ENCODE data around the gene ALG5.

DNA sequence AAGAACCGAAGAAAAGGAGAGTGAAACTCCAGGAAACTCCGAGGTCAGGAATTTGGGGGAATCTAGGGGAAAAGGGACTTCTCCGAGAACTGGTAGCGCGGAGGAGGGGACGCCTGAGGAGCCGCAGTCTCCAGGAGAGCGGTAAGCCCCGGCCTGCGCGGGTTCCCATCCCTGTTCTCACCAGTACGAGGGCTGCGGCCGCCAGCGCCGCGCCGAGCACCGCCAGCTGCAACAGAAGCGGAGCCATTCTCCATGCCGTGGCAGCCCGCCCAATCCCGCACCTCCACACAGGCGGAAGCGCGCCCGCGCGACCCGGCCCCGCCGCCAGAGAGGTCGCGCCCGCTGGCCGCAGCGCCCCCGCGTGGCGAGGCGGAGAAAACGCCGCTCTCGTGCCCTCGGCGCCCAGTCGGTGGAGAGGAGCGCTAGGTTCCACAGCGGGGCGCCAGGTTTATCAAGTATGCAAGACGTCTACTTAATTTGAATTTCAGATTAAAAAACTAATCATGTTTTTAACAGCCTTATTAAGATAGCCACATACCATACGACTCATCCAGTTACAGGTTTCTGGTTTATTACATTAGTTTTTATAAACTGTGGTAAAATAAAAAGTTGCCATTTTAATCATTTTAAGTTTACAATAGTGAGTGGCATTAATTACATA is at the start of gene ALG5:
- TF ChIP-seq, protein P1, sequence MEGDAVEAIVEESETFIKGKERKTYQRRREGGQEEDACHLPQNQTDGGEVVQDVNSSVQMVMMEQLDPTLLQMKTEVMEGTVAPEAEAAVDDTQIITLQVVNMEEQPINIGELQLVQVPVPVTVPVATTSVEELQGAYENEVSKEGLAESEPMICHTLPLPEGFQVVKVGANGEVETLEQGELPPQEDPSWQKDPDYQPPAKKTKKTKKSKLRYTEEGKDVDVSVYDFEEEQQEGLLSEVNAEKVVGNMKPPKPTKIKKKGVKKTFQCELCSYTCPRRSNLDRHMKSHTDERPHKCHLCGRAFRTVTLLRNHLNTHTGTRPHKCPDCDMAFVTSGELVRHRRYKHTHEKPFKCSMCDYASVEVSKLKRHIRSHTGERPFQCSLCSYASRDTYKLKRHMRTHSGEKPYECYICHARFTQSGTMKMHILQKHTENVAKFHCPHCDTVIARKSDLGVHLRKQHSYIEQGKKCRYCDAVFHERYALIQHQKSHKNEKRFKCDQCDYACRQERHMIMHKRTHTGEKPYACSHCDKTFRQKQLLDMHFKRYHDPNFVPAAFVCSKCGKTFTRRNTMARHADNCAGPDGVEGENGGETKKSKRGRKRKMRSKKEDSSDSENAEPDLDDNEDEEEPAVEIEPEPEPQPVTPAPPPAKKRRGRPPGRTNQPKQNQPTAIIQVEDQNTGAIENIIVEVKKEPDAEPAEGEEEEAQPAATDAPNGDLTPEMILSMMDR (IDR thresholded peaks at IDR 0.05): peak; percentile 64 to 97 (median 92)
- TF ChIP-seq POLR2A (IDR thresholded peaks at IDR 0.05) (peak; percentile 74), POLR2AphosphoS5 (IDR thresholded peaks at IDR 0.05) (peak in 2 of 3 donors; percentile 61 to 84), EP300 (IDR thresholded peaks at IDR 0.05; ENCODE audit: low read depth) (no peak)

All from transverse colon (tissue), 4 donors.